ENCODE data around the gene MSX1.

The MSX1 gene

GRCh38 chr4:4866124-4866865, 6.8 kb downstream of the MSX1 start:
- H4K20me1 ChIP-seq (ENCODE audit: insufficient read depth): no peaks in the 10 kb centered on the region
- H3K9ac ChIP-seq: no peak overlapping the region
- H3K4me2 ChIP-seq: peak overlapping the region; percentile 25; the same call in 1 of the 2 replicates
- no peak overlapping the region for H3K4me3 ChIP-seq (IDR thresholded peaks at IDR 0.05; ENCODE audit: insufficient read depth, low read depth, low read length)
- H3K27me3 ChIP-seq (ENCODE audit: insufficient read depth, low read depth): peaks cover 26% of the 10 kb centered on the region
- TF ChIP-seq CTCF (conservative IDR thresholded peaks at IDR 0.05; ENCODE audit: low read depth, low read length): no peak
- peak overlapping the region; percentile 61; the same call in 1 of the 2 replicates for H2AFZ ChIP-seq (ENCODE audit: low read depth)
- no peak overlapping the region for H3K27ac ChIP-seq
- no peaks in the 10 kb centered on the region for H3K36me3 ChIP-seq (ENCODE audit: insufficient read depth)
- H3K79me2 ChIP-seq (ENCODE audit: insufficient read depth, low read depth): no peaks in the 10 kb centered on the region
- H3K4me1 ChIP-seq (ENCODE audit: low read depth, poor library complexity, severe bottlenecking): no peaks in the 10 kb centered on the region

GRCh38 chr4:4866866-4867374, 7.5 kb downstream of the MSX1 start:
- Histone ChIP-seq H4K20me1 (ENCODE audit: insufficient read depth) (no peaks in the 10 kb centered on the region), H2AFZ (ENCODE audit: low read depth) (peak overlapping the region; percentile 61; the same call in 1 of the 2 replicates), H3K4me2 (peak overlapping the region; percentile 25; the same call in 1 of the 2 replicates), H3K27ac (no peak overlapping the region), H3K79me2 (ENCODE audit: insufficient read depth, low read depth) (no peaks in the 10 kb centered on the region), H3K4me3 (IDR thresholded peaks at IDR 0.05; ENCODE audit: insufficient read depth, low read depth, low read length) (no peak overlapping the region), H3K4me1 (ENCODE audit: low read depth, poor library complexity, severe bottlenecking) (no peaks in the 10 kb centered on the region), H3K9ac (no peak overlapping the region), H3K27me3 (ENCODE audit: insufficient read depth, low read depth) (peaks cover 29% of the 10 kb centered on the region), H3K36me3 (ENCODE audit: insufficient read depth) (no peaks in the 10 kb centered on the region)
- TF ChIP-seq CTCF (conservative IDR thresholded peaks at IDR 0.05; ENCODE audit: low read depth, low read length): no peak

- Histone ChIP-seq H3K27me3 (ENCODE audit: insufficient read depth, low read depth) (peaks cover 31% of the 10 kb centered on the region), H3K27ac (no peak overlapping the region), H3K9ac (no peak overlapping the region), H3K4me3 (IDR thresholded peaks at IDR 0.05; ENCODE audit: insufficient read depth, low read depth, low read length) (no peak overlapping the region), H3K4me1 (ENCODE audit: low read depth, poor library complexity, severe bottlenecking) (no peaks in the 10 kb centered on the region), H3K79me2 (ENCODE audit: insufficient read depth, low read depth) (no peaks in the 10 kb centered on the region), H3K4me2 (no peak overlapping the region), H2AFZ (ENCODE audit: low read depth) (no peak overlapping the region), H3K36me3 (ENCODE audit: insufficient read depth) (no peaks in the 10 kb centered on the region), H4K20me1 (ENCODE audit: insufficient read depth) (no peaks in the 10 kb centered on the region)
- TF ChIP-seq CTCF (conservative IDR thresholded peaks at IDR 0.05; ENCODE audit: low read depth, low read length): no peak
Observed at GRCh38 chr4:4867375-4868039, 8.0 kb downstream of the MSX1 start.

GRCh38 chr4:4868040-4868757, 8.7 kb downstream of the MSX1 start:
- H3K36me3 ChIP-seq (ENCODE audit: insufficient read depth): no peaks in the 10 kb centered on the region
- H3K27ac ChIP-seq: no peak overlapping the region
- no peaks in the 10 kb centered on the region for H4K20me1 ChIP-seq (ENCODE audit: insufficient read depth)
- no peaks in the 10 kb centered on the region for H3K79me2 ChIP-seq (ENCODE audit: insufficient read depth, low read depth)
- no peak overlapping the region for H2AFZ ChIP-seq (ENCODE audit: low read depth)
- H3K4me3 ChIP-seq (IDR thresholded peaks at IDR 0.05; ENCODE audit: insufficient read depth, low read depth, low read length): no peak overlapping the region
- TF ChIP-seq CTCF (conservative IDR thresholded peaks at IDR 0.05; ENCODE audit: low read depth, low read length): no peak
- peaks cover 31% of the 10 kb centered on the region for H3K27me3 ChIP-seq (ENCODE audit: insufficient read depth, low read depth)
- H3K9ac ChIP-seq: no peak overlapping the region
- H3K4me2 ChIP-seq: no peak overlapping the region
- no peaks in the 10 kb centered on the region for H3K4me1 ChIP-seq (ENCODE audit: low read depth, poor library complexity, severe bottlenecking)
